AG10803 (cell line): Measurements from ENCODE around the gene CCDC27.
"Not testable (repeated sequence)": the region's sequence is repeated elsewhere in the genome, so short reads cannot be mapped to it uniquely, and the experiment has no call there.

Source experiments
- DNase-seq: peaks from one replicate; pipeline ENCODE4 v3.0.0; 2010; ENCODE audit warnings: low read depth
- H3K4me3 ChIP-seq: 2 replicates; pipeline ENCODE4 v1.5.1; 2011; ENCODE audit warnings: mild to moderate bottlenecking, low read length, control low read depth
- TF ChIP-seq, protein P1 (sequence below): conservative IDR thresholded peaks from 2 replicates; pipeline ENCODE4 v1.5.1; 2011; ENCODE audit warnings: mild to moderate bottlenecking, low read length, control low read depth, inconsistent platforms

The CCDC27 gene

DNA sequence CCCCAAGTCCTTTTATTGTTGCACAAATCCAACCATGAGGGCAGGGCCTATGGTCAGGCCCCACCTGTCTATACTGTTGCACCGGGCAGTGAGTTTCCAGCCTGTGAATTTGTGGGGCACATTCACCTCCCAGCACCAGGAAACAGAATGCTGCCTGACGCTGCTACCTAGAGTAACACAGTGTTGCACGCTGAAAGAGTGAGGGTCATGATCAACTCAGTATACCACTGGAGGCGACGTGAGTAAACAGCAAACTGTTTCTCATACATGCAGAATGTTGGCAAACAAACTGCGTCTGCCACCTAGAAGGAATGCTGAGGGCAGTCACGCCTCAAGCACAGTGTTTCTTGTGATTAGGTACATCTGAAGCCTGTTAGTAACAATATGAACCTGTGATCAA, 57.4 kb downstream of the CCDC27 start:
- no peak for DNase-seq
- H3K4me3 ChIP-seq: no peak overlapping the region
- TF ChIP-seq, protein P1, sequence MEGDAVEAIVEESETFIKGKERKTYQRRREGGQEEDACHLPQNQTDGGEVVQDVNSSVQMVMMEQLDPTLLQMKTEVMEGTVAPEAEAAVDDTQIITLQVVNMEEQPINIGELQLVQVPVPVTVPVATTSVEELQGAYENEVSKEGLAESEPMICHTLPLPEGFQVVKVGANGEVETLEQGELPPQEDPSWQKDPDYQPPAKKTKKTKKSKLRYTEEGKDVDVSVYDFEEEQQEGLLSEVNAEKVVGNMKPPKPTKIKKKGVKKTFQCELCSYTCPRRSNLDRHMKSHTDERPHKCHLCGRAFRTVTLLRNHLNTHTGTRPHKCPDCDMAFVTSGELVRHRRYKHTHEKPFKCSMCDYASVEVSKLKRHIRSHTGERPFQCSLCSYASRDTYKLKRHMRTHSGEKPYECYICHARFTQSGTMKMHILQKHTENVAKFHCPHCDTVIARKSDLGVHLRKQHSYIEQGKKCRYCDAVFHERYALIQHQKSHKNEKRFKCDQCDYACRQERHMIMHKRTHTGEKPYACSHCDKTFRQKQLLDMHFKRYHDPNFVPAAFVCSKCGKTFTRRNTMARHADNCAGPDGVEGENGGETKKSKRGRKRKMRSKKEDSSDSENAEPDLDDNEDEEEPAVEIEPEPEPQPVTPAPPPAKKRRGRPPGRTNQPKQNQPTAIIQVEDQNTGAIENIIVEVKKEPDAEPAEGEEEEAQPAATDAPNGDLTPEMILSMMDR: no peak

DNA sequence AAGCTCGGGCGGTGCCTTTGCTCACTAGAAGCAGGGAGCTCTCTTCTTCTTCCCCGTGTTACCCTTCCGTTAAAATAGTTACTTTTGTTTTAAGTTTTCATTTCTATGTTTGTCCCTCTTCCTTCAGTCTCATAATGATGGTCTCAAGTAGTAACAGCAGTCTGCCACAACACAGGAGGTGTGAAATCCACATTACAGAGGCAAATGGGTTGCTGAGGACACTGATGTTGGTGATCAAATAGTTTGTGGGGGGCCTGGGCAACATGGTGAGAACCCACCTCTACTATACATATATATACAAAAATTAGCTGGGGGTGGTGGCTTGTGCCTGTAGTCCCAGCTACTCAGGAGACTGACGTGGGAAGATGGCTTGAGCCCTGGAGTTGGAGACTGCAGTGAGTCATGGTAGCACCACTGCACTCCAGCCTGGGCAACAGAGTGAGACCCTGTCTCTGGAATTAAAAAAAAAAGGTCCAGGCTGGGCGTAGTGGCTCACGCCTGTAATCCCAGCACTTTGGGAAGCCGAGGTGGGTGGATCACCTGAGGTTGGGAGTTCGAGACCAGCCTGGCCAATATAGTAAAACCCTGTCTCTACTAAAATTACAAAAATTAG, 58.0 kb downstream of the CCDC27 start:
- not testable (repeated sequence) for H3K4me3 ChIP-seq, DNase-seq

DNA sequence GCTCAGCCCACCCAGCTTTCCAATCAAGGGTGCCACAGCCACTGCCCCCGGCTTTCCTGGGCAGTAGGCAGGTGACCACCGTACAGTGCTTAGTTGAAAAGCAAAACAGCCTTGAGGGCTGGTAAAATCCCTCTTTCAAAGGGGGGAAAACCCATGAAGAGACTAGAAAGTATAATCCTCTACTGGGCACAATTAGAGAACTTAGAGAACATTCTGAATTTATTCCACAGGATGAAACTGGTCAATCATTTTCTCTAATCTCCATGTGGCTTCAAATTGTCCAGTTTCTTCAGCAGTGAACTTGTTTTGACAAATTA, 59.3 kb downstream of the CCDC27 start:
- H3K4me3 ChIP-seq: no peak overlapping the region
- TF ChIP-seq, protein P1: no peak
- no peak for DNase-seq

DNA sequence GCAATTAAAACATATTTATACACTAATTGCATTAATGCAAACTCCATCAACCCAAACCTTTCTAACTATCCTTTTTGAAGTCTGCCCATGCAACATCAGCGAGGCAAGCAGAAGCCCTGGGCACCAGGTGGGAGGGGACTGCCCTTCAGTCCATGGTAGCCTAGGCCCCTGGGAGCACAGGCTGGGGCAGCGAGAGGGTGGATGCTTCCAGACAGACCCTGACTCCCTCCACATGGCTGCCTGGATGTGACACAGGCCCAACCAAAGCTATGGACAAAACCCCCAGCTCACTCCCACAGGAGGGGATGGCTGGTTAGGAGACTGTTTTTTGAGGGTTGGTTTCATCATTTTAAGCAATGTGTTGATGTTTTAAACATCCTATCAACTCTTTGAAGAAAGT, 61.8 kb downstream of the CCDC27 start:
- no peak for DNase-seq
- H3K4me3 ChIP-seq: no peak overlapping the region
- TF ChIP-seq, protein P1: no peak

DNA sequence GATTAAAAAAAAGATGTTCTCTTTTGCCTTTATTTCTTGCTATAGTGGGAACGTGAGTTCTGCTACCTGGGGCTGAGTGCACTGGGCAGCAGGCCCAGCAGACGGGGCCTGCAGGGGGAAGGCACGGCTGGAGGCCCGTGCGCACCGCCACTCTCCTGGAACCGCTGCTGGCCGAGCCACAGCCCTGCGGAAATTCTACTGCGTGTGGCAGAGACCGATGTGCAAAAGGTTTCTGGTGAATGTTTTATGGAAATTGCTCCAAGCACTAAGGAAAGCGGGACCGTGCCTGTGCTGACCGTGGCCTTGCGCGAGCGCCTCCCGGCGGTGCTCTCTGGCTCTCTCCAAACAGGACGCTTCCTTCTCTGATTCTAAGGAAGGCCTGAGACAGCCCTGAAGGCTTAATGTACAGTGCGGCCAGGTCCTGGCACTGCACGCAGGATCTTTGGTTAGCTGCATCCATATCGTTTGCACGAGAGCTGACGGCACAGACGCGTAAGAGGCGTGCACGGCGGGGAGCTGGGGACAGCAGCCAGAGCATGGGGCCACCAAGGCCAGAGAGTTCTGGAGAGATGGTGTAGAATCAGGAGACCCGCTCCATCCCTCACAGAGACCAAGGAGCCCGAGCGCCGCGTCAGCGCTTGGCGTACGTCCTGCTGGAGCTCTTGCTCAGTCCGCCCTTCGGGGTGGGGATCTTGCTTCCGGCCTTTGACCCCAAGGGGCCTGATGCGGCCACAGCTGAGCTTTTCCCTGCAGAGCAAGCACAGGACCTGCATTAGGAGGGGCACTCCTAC, 62.7 kb downstream of the CCDC27 start:
- H3K4me3 ChIP-seq: no peak overlapping the region
- TF ChIP-seq, protein P1: no peak
- no peak for DNase-seq

DNA sequence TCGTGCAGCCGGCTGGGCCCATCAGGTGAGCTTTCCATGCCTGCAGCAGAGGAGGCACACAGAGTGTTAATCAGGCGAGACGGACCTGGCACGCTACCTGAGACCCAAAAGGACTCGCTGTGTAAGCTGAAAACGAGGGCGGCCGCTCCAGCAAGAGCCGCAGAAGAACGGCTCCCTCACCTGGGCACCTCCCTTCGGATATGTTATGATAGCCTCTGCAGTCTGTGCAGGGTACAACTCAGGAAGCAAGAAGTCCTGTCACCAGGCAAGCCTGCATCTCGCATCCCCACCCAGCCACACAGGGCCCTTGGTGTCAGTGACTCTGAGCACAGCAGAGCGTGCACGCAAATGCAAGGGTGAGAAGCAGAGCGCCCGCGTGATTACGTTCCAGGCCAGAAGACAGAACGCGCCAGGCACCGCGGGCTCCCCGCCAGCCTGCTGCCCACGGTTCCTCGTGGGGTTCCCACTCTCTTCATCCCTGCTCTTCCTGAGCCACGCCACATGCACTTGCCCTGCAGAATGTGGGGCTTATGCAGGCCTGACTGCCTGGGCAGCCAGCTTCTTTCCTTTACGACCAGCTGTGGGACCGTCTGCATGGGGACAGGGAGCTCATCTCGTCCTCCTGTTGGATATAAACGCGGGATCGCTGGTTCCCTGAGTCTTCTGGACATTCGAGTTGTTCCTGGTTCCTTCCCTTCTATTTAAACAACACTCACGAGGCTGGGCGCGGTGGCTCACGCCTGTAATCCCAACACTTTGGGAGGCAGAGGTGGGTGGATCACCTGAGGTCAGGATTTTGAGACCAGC, 64.3 kb downstream of the CCDC27 start:
- TF ChIP-seq, protein P1: no peak
- DNase-seq: no peak
- H3K4me3 ChIP-seq: no peak overlapping the region

DNA sequence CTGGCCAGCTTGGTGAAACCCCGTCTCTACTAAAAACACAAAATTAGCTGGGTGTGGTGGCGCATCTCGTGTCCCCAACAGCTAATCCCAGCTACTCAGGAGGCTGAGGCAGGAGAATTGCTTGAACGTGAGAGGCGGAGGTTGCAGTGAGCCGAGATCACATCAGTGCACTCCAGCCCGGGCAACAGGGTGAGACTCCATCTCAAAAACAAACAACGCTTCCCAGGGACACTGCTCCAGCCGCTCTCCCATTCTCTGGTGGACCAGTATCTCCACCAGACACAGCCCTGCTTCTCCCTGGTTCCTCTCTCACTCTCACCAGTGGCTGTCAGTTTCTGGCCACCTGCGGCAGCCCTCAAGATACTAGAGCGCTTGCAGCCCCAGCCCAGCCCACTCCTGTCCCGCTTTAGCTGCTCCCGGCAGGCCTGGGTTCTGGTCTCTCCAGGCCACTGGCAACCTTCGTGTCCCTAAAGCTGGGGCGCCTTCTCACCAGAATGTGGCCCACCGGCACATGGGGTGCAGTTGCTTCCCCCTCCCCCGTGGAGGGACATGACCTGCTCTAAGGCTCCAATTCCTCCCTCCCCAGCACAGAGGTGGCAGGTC, 65.0 kb downstream of the CCDC27 start:
- TF ChIP-seq, protein P1: no peak
- no peak overlapping the region for H3K4me3 ChIP-seq
- no peak for DNase-seq
